Ovary (tissue), 9 donors: ENCODE data around the gene DAZL. TPM values are rescaled to one million over a fixed set of nuclear protein-coding genes. Genes with fewer than 3 reads are reported as not detected.

ENCODE experiments used
- DNase-seq, 5 donors: peaks; one replicate each; pipeline ENCODE4 v3.0.0-alpha.2; 2019 to 2020
- H3K27ac ChIP-seq, 2 donors: fragments of 200-600 bp; one replicate each; pipeline versions ENCODE4 v1.5.1 to v1.8.0; 2019 to 2022
- H3K27me3 ChIP-seq: fragments of 200-600 bp; one replicate; pipeline ENCODE4 v1.8.0; 2022
- H3K36me3 ChIP-seq: fragments of 200-600 bp; sonication (generic); one replicate; pipeline ENCODE4 v1.5.1; 2019
- H3K4me1 ChIP-seq: one replicate; pipeline ENCODE4 v1.8.1; 2013; ENCODE audit warnings: mild to moderate bottlenecking, moderate library complexity; ENCODE audit not compliant: insufficient read depth
- H3K4me3 ChIP-seq: fragments of 200-600 bp; sonication (generic); one replicate; pipeline ENCODE4 v1.5.1; 2017
- H3K9me3 ChIP-seq, 2 donors: fragments of 200-600 bp in 1 of 2; sonication (generic) in 1 of 2; one replicate each; pipeline versions ENCODE4 v1.5.1 to v1.8.1; 2013 to 2019; ENCODE audit warnings: mild to moderate bottlenecking in 1 of 2, moderate library complexity in 1 of 2
- CTCF ChIP-seq, 3 donors: fragments of 450-650 bp in 2 of 3; fragments of 200-600 bp in 1 of 3; IDR thresholded peaks; one replicate each; pipeline versions ENCODE4 v1.5.1 to v1.8.0; 2016 to 2022; ENCODE audit warnings: antibody characterized with exemption in 3 of 3, mild to moderate bottlenecking in 1 of 3
- EP300 ChIP-seq: sonication (generic); formaldehyde crosslinking; IDR thresholded peaks from one replicate; pipeline ENCODE4 v1.6.1; 2017; ENCODE audit warnings: antibody characterized with exemption
- POLR2A ChIP-seq: fragments of 450-650 bp; IDR thresholded peaks from one replicate; pipeline ENCODE4 v1.6.1; 2017; ENCODE audit warnings: antibody characterized with exemption, mild to moderate bottlenecking, moderate library complexity
- WGBS, 3 donors: extraction: QIAGEN DNeasy Blood & Tissue Kit in 1 of 3; methylation state at CpG; one replicate each; pipeline versions ENCODE4 v1.1.5 to v1.1.7; 2013 to 2017; 5-methylcytosine and 5-hydroxymethylcytosine counted together
- intact Hi-C, 4 donors: fragments of 100-400 bp; cut with DNase I; formaldehyde crosslinking; loops; one replicate each; pipeline versions ENCODE4 v1.11.0 to v1.15.1; 2022 to 2023
- polyA plus RNA-seq, 2 donors: library from polyadenylated mRNA; stranded (reverse); fragments of 200-250 nt in 1 of 2; fragments of 350-450 nt in 1 of 2; fragmentation: Illumina TruSeq in 1 of 2; extraction: RNeasy Lipid Tissue Mini Kit (QIAGEN cat#74804) in 1 of 2; gene quantifications; one replicate each; pipeline ENCODE4 v1.2.3, GENCODE V29; 2013 to 2014
- total RNA-seq, 7 donors: library from RNA; depleted of rRNA in 2 of 7; stranded (reverse); fragments of >200 nt in 2 of 7; fragmentation: NEBNext Ultra II Directional in 3 of 7; extraction: Animal tissue kit (Norgen Biotek cat#: 25700) in 3 of 7; gene quantifications; one replicate each; pipeline versions ENCODE4 v1.1.0 to v1.2.4, GENCODE V29; 2016 to 2023
- donor health status: DM: no; HTN: no; CAD: no; lungs with moderate emphysema.
- donor health status: DM: no; HTN: no; CAD: no.
- donor health status: Bipolar disorder and iron deficiency.
- donor health status: DM: yes; HTN: yes; CAD: no.
- donor health status: DM: no; HTN: no; CAD: no.
- donor health status: DM: yes; HTN: yes; CAD: no.

Gene DAZL
- total and polyA plus RNA-seq, 9 donors = 0.16 TPM; not detected in 8

DNA sequence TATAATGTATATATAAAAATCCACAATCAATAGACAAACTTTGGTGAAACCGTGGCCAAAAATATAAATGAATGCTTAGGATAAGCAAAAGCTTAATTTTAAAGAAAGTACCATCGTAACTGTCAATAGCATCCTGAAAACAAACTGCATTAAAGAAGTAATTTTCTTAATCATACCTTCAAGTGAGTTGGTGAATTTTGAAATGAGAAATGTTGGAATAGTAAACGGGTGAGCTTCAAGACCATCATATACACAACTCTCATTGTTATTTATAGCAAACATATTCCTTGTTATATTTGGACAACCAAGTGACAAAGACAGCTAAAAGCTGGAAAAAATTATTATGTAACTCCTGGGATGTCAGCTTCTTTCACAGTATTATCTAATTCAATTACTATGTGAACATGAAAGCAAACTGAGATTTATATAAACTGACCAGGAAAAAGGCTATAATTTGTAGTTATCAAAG is 3.7 kb downstream of the DAZL start:
- no peak overlapping the region for H3K4me3 ChIP-seq
- intact Hi-C loops = loop anchor here in 3 of 4 donors (5.0 to 10.0 kb wide), 4 partner anchors 423 to 1241 kb away; no protein-coding TSS in a partner anchor
- H3K9me3 ChIP-seq = no peaks in the 10 kb centered on the region
- no peak for DNase-seq
- no peak overlapping the region for H3K27ac ChIP-seq
- TF ChIP-seq EP300 (no peak), POLR2A (no peak), CTCF (IDR thresholded peaks at IDR 0.05) (no peak)
- no peaks in the 10 kb centered on the region for H3K27me3 ChIP-seq
- H3K36me3 ChIP-seq = no peaks in the 10 kb centered on the region
- 19 to 26% (median 20%) methylated on average over 3 of the region's 3 CpGs for WGBS, 3 donors
- H3K4me1 ChIP-seq = no peaks in the 10 kb centered on the region

GRCh38 chr3:16600780-16601536 is 4.3 kb downstream of the DAZL start:
- Histone ChIP-seq H3K27ac (no peak overlapping the region), H3K4me3 (no peak overlapping the region), H3K4me1 (no peaks in the 10 kb centered on the region), H3K9me3 (no peaks in the 10 kb centered on the region), H3K27me3 (no peaks in the 10 kb centered on the region), H3K36me3 (no peaks in the 10 kb centered on the region)
- intact Hi-C loops = loop anchor here in 3 of 4 donors (5.0 to 10.0 kb wide), 4 partner anchors 424 to 1241 kb away; no protein-coding TSS in a partner anchor
- WGBS, 3 donors = 6 to 8% (median 6%) methylated on average over 7 of the region's 7 CpGs
- DNase-seq = peak; percentile 72 to 88 (median 85)
- TF ChIP-seq EP300 (no peak), CTCF (IDR thresholded peaks at IDR 0.05) (peak; percentile 71 to 85 (median 83)), POLR2A (no peak)

DNA sequence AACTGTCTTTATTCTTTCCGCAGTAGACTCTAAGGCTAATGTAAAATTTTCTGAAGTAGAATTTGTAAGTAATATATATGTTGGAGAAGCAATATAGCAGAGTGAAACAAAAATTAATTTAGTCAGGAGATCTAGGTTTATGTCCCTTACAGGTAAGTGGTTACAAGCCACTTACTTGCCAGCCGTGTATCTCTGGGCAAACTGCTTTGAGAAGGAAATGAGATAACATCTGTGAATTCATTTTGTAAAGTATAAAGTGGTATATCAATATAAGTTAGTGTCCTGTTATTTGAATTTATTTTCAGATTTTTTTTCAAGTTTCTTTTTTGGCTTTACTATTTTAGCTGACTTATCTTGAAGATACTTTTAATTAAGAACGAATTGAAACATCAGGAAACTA is 5.5 kb downstream of the DAZL start:
- intact Hi-C loops = loop anchor here in 3 of 4 donors (5.0 to 10.0 kb wide), 4 partner anchors 425 to 1243 kb away; no protein-coding TSS in a partner anchor
- H3K4me1 ChIP-seq = no peaks in the 10 kb centered on the region
- H3K9me3 ChIP-seq = no peaks in the 10 kb centered on the region
- no peak overlapping the region for H3K27ac ChIP-seq
- no peak for DNase-seq
- H3K27me3 ChIP-seq = no peaks in the 10 kb centered on the region
- TF ChIP-seq POLR2A (no peak), EP300 (no peak), CTCF (IDR thresholded peaks at IDR 0.05) (no peak)
- no peak overlapping the region for H3K4me3 ChIP-seq
- WGBS, 3 donors = 49 to 86% (median 58%) methylated on average over 3 of the region's 3 CpGs
- H3K36me3 ChIP-seq = no peaks in the 10 kb centered on the region

GRCh38 chr3:16596352-16597032 is 8.7 kb downstream of the DAZL start:
- Histone ChIP-seq H3K9me3 (no peaks in the 10 kb centered on the region), H3K4me1 (no peaks in the 10 kb centered on the region), H3K27me3 (no peaks in the 10 kb centered on the region), H3K36me3 (no peaks in the 10 kb centered on the region), H3K4me3 (no peak overlapping the region), H3K27ac (no peak overlapping the region)
- DNase-seq = no peak
- intact Hi-C loops = no loop called here
- WGBS, 3 donors = 72 to 81% (median 78%) methylated on average over 5 of the region's 5 CpGs
- no peak for TF ChIP-seq EP300
- TF ChIP-seq CTCF (IDR thresholded peaks at IDR 0.05) = no peak
- TF ChIP-seq POLR2A = no peak
